Daoy (cell line): ENCODE measurements around the gene PPP1R10. TPM values are rescaled to one million over a fixed set of nuclear protein-coding genes. Genes with fewer than 3 reads are reported as not detected.
"Not testable (repeated sequence)": the region's sequence is repeated elsewhere in the genome, so short reads cannot be mapped to it uniquely, and the experiment has no call there.

ENCODE experiments used
- DNase-seq: peaks from one replicate; pipeline ENCODE4 v3.0.0-alpha.2; 2015; ENCODE audit warnings: low read depth
- total RNA-seq: library from RNA; depleted of rRNA; stranded (reverse); fragments of >200 nt; shearing (Covaris generic); gene quantifications from 2 replicates; pipeline ENCODE4 v1.2.3, GENCODE V29; 2014; rRNA removed

Gene PPP1R10
- total RNA-seq = 29.5 and 30.1 TPM in 2 replicates

- peak; percentile 100 for DNase-seq
Observed at GRCh38 chr6:30616811-30617564, at the start of gene PPP1R10. PPP1R10 (minus strand) TSS chr6:30617243; CDS start chr6:30609944, 7,299 bp downstream.

GRCh38 chr6:30666300-30666699 lies 49.3 kb upstream of the PPP1R10 start:
- DNase-seq = peak; percentile 42

- no peak for DNase-seq
Observed at GRCh38 chr6:30664994-30665767, 48.1 kb upstream of the PPP1R10 start.

DNA sequence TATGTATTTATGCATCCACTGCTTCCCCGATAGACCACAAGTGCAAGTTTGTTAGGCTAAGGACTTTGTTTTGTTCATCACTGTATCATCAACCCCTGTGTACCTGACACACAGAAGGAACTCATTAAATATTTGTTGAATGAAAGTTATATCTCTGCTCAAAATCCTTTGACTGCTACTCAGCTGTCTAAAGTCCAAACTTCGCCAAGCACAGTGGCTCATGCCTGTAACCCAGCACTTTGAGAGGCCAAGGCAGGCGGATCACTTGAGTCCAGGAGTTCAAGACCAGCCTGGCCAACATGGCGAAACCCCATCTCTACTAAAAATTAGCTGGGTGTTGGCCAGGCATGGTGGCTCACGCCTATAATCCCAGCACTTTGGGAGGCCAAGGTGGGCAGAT lies 40.9 kb upstream of the PPP1R10 start:
- DNase-seq = not testable (repeated sequence)

DNA sequence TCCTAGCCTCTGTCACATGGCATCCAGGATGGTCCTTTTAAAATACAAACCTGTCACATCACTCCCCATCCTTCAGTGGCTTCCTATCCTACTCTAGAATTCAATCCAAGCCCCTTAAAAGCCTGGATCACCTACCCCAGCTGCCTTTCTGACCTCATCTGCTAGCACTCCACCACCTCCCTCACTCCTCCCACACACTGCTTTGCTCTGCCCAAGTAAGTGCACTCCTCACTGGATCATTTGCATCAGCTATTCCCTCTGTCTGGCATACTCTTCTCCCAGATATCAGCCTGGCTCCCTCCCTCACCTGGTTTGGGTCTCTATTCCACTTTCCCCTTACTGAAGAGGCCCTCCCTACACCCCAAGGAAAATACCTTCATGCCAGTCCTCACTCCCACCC lies 40.4 kb upstream of the PPP1R10 start:
- no peak for DNase-seq

DNA sequence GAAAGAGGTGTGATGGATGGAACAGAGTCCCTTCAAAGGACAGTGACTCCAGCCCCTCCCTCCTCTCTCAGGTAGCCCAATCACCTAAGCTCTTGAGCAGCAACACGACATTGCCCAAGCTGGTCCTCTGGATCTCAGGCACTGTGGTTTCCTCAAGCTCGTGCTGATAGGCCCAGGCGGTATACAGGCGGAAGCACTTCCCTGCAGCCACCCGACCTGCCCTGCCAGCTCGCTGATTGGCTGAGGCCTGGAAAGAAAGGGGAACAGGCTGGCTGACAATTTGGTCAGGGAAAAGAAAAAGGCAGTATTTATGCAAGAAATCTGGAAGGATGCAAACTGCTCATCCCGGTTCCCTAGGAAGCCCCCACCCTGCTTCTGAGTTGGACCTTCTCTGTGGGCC lies 39.5 kb upstream of the PPP1R10 start:
- no peak for DNase-seq

DNA sequence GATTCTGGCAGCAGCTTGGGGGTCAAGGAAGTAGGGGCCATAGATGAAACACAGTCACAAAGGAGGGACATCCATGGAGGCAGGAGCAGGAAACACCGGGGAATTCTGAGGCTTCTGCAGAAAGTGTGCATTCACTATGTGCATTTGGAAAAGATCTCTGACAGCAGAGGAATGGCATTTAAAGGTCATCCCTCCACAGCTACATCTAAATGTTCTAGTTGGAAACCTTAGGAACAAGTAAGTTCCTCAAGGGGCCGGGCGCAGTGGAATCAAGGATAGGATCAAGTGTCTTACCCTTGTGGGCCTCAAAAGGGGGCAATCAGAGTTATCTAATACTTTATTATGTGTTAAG lies 38.7 kb upstream of the PPP1R10 start:
- DNase-seq = no peak

DNA sequence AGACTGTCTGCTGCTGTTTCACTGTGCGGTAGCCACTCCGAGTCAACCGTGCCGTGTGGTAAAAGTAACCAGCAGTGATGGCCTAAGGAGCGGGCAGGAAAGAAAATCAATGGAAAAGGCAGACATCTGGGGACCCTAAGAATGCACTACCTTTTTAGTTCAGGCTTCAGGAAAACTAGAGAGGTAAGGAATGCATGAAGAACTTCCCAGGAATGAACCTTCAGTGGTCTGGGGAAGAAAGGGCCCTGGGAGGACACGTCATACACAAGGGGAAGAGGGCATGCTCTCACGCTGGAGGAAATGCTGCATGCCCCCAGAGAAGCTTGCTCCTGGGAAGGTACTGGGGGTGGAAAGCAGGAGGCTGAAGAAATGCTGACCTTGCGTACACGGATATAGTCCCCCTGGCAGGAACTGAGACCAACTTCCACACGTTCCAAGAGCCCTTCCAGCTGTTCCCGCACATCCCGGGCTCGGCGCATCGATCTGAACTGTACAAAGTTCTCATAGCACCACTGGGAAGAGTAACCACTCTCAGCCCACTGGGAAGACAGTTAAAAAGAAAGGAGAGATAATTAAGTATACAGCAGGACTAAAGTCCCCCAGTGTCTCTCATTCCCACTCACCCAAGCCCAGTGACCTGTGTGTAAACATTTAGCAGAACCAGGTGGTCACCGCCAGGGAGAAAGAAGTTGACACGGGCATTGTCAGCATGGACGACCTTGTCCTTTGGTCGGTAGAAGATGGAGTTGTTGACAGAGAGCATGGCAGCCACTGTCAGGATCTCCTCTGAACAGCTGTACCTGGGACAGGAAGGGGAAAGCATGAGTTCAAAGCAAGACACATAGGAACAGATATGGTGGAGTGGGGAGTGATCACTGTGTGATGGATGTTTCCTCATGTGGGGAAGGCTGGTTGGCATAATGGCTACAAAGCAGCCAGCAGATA lies 38.0 kb upstream of the PPP1R10 start:
- no peak for DNase-seq

DNA sequence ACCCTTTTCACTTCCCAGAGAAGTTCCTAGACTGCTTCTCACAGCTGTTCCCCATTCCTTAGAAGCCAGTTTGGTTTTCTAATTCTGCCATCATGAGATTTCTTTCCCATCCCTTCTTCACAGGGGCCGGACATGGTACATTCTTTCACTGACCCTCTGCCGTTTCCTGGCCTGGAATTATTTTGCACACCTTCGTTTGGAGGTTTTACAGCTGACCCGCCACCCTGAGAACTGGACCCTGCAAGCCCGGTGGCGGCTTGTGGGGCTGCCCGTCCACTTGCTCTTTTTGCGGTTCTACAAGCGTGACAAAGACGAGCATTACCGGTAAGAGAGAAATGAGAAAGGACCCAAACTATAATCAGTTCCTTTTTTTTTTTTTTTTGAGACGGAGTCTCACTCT lies 34.1 kb upstream of the PPP1R10 start:
- no peak for DNase-seq

- DNase-seq = peak; percentile 81
Observed at GRCh38 chr6:30647242-30648116, 30.4 kb upstream of the PPP1R10 start.

DNA sequence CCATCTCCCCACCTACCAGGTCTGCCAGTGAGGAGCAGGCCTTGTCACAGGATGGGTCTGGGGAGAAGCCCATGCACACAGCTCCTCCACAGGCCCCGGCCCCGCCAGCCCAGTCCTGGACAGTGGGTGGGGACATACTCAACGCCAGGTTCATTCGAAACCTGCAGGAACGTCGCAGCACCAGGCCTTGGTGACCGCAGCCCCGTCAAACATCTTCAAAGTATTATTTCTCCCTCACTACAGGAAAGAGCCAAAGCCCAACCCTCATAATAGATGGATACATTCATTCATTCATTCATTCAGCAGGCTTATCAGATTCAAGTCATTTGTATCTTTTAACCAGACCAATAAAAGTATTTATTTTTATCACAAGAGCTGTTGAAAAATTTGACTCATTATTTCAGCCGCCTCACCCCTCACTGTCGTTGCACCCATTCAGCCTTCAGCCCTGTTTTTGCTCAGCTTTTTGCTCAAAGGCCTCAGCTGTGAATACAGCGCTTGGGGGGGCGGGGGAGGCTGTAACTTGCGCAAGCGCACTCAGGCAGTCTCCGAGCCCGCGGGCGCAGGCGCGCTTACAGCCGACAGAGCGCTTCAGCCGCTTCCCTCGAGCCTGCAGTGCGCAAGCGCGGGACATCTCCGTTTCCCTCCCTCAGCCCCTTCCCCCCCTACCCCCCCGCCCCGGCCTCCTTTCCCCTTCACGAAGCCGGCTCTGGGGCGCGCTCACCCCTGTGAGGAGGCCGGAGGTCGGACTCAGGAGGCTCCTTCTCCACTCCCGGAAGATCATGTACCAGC lies 29.6 kb upstream of the PPP1R10 start, which contains the start of gene C6orf136:
C6orf136 (plus strand) TSS at position 684 of the 792 bp plus-strand sequence; CDS start at position 783, 99 bp downstream.
- DNase-seq = peak; percentile 98

DNA sequence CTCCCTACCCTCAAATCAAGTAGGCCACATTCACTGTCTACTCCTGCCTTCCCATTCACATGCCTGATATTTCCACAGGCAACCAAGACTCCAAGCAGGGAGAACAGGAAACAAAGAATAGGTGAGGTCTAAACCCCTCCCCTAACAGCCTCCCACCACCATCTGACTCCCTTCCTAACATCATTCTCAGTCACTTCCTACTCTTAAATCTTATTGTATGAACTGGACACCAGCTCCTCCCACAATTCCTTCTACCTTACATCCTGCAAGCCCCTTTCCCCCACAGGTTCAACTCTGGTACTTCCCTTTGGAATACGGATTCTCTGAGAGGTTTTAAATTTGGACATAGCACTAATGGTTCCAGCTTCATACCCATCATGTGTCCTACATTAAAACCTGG lies 28.9 kb upstream of the PPP1R10 start:
- DNase-seq = no peak

- DNase-seq = no peak
Observed at GRCh38 chr6:30644769-30645168, 27.7 kb upstream of the PPP1R10 start.

DNA sequence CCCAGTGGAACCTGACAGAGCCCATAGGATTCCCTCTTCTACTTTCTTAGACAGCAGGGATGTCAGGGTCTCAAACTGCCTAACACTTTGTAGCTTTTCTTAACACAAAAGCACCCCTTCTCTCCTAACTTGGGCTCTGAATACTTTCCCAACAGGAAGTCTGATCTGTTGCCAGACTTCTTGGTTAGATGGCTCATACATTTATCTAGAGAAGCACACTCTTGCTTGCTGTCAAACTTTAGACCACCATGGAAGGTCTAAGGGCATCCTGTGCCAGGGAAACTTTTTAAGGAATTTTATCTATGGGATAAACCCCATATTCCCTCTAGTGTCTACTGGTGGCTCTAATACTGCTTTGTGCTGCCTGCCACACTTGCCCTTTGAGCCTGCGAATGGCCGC lies 26.6 kb upstream of the PPP1R10 start:
- DNase-seq = no peak

DNA sequence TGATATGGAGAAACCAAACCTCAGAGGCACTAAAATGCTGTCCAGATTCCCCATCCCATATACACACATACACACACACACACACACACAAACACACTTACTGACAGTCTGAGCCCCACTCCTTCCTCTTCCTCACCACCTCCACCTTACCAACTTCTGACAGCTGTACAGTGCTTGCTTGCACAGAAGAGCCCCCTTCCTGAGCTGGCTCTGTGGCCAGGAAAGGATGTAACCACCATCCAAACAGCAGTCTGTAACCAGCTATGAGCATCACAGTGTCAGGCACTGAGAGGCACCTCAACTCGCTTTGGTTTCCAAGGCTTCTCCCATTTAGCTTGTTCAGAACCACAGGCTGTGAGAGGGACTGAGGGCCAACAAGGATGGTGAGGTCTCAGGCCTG lies 24.0 kb upstream of the PPP1R10 start:
- DNase-seq = no peak

DNA sequence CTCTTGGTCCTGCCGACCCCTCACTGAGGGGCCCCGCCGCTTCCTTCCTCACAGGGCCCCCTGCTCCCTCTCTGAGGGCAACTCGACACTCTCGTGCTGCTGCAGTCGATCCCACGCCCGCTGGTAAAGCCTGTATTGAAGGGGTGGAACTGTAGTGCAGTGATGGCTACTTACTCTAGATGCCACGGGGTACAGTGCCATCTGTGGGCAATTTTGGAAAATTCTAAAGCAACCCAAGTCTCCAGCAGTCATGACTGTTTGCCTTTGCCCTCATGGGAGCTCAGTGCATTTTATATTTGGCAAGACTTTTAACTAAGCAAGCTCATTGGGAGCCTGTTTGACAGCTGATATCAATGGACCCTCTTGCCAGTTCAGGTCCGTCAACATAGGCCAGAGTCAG lies 23.4 kb upstream of the PPP1R10 start:
- DNase-seq = no peak

DNA sequence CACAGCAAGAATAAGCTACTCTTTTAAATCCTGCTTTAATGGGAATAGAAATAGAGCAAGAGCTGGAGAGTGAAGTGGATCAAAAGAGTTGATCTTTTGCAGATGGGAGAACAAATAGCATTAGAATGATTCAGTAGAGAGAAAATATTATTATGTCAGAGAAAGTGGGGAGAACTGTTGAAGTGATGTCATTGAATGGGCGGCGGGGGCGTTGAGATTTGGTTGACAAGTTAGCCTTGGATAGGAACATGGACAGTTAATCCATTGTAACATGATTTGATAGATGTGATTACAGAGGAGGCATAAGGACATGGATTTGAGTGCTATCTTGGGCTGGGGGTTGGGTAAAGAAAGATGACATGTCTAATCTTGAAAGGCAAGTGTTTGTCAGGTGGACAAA lies 18.8 kb upstream of the PPP1R10 start:
- DNase-seq = no peak

- DNase-seq = peak; percentile 93
Observed at GRCh38 chr6:30626484-30627366, 9.7 kb upstream of the PPP1R10 start, which contains the start of gene ATAT1. ATAT1 (plus strand) TSS chr6:30626874.

DNA sequence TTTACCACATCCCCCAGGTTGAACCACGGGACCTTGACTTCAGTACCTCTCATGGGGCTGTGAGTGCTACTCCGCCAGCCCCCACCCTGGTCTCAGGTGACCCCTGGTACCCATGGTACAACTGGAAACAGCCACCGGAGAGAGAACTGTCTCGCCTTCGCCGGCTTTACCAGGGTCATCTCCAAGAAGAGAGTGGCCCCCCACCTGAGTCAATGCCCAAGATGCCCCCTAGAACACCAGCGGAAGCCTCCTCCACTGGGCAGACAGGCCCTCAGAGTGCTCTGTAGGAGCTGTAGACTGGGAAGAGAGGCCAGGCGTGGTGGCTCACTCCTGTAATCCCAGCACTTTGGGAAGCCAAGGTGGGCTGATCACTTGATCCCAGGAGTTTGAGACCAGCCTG lies 8.5 kb upstream of the PPP1R10 start:
- no peak for DNase-seq
